Liver (tissue), 3 donors: ENCODE data around the gene TRAIP.

Experiments
- ATF3 ChIP-seq: IDR thresholded peaks from 2 replicates; pipeline ENCODE4 v1.6.1; 2016; ENCODE audit warnings: antibody characterized with exemption
- CTCF ChIP-seq: fragments of 150-350 bp; IDR thresholded peaks from 2 replicates; pipeline ENCODE4 v1.5.1; 2017; ENCODE audit warnings: improper control_type of control experiment, low read depth, low read length; ENCODE audit not compliant: missing input control
- EGR1 ChIP-seq, 2 donors: IDR thresholded peaks; 2 replicates each; pipeline ENCODE4 v1.6.1; 2016 to 2018; ENCODE audit warnings: antibody characterized with exemption in 2 of 2, low read depth in 2 of 2
- GABPA ChIP-seq, 2 donors: IDR thresholded peaks in 1 of 2; conservative IDR thresholded peaks in 1 of 2; 2 replicates each; pipeline ENCODE4 v1.6.1; 2016; ENCODE audit warnings: antibody characterized with exemption in 2 of 2, mild to moderate bottlenecking in 1 of 2, moderate library complexity in 1 of 2
- MAX ChIP-seq: IDR thresholded peaks from 2 replicates; pipeline ENCODE4 v1.6.1; 2016; ENCODE audit warnings: antibody characterized with exemption
- RXRA ChIP-seq, 2 donors: IDR thresholded peaks; 2 replicates each; pipeline ENCODE4 v1.6.1; 2017 to 2018; ENCODE audit warnings: antibody characterized with exemption in 2 of 2, mild to moderate bottlenecking in 1 of 2
- TAF1 ChIP-seq: conservative IDR thresholded peaks from 2 replicates; pipeline ENCODE4 v1.6.1; 2016; ENCODE audit warnings: antibody characterized with exemption, mild to moderate bottlenecking
- ZBTB33 ChIP-seq: IDR thresholded peaks from 2 replicates; pipeline ENCODE4 v1.6.1; 2016; ENCODE audit warnings: antibody characterized with exemption
- donor health status: healthy.
- donor health status: healthy.

GRCh38 chr3:49781415-49782199, 74.8 kb downstream of the TRAIP start:
- TF ChIP-seq CTCF (no peak), RXRA (IDR thresholded peaks at IDR 0.05) (no peak), GABPA (IDR thresholded peaks at IDR 0.05 in 1 of 2, conservative IDR thresholded peaks at IDR 0.05 in 1 of 2) (no peak), ZBTB33 (no peak), EGR1 (IDR thresholded peaks at IDR 0.05; ENCODE audit: low read depth in 2 of 2) (no peak), MAX (no peak), TAF1 (no peak), ATF3 (no peak)
